NOMO-1 treated with dmso at 0.1 percent for 144 hours (cell line): ENCODE measurements around the gene ZNF207.
"Not testable (repeated sequence)": the region's sequence is repeated elsewhere in the genome, so short reads cannot be mapped to it uniquely, and the experiment has no call there.

ENCODE experiments used
- DNase-seq: peaks from one replicate; lab custom pipeline; 2025; ENCODE audit not compliant: unreplicated experiment; lab: John Stamatoyannopoulos, UW

The ZNF207 gene

DNA sequence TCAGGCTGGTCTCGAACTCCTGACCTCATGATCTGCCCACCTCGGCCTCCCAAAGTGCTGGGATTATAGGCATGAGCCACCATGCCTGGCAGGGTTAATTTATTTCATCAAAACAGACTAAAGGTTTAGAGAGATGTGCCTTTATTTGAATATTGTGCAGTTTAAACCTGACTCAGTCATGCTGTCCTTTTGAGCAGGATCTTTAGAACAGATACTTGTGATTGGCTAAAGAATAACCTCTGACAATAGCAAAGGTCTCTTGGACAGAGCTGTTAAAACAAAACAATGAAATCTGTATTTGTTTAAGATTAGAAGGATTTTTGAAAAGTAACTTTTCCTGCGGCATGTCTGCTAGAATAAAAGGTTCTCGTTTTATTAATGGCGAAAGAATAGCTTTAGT, 36.0 kb downstream of the ZNF207 start:
- DNase-seq = no peak

DNA sequence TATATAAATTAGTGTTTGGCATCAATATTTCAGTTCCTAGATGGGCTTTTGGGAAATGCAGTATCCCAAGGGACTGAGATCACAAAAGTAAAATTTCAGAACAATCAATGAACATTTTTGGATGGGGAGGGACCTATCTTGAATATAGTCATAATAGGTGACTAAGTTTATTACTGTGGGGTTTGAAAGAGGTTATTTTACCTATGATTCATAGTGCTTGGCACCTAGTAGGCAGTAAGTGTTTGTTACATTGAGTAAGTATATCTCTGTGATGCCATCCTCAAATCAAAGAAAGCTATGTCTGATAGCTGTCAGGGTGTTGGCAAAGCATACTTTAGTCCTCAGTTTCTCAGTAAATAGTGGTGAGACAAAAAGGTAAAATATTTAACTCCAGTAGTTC, 36.9 kb downstream of the ZNF207 start:
- no peak for DNase-seq

DNA sequence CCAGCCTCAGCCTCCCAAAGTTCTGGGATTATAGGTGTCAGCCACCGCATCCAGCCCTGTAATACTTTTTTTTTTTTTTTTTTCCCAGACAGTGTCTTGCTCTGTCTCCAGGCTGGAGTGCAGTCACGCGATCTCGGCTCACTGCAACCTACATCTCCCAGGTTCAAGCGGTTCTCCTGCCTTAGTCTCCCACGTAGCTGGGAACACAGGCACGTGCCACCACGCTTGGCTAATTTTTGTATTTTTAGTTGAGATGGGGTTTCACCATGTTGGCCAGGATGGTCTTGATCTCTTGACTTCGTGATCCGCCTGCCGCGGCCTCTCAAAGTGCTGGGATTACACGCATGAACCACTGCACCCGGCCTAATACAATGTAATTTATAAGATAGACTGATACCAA, 38.2 kb downstream of the ZNF207 start:
- DNase-seq = not testable (repeated sequence)

DNA sequence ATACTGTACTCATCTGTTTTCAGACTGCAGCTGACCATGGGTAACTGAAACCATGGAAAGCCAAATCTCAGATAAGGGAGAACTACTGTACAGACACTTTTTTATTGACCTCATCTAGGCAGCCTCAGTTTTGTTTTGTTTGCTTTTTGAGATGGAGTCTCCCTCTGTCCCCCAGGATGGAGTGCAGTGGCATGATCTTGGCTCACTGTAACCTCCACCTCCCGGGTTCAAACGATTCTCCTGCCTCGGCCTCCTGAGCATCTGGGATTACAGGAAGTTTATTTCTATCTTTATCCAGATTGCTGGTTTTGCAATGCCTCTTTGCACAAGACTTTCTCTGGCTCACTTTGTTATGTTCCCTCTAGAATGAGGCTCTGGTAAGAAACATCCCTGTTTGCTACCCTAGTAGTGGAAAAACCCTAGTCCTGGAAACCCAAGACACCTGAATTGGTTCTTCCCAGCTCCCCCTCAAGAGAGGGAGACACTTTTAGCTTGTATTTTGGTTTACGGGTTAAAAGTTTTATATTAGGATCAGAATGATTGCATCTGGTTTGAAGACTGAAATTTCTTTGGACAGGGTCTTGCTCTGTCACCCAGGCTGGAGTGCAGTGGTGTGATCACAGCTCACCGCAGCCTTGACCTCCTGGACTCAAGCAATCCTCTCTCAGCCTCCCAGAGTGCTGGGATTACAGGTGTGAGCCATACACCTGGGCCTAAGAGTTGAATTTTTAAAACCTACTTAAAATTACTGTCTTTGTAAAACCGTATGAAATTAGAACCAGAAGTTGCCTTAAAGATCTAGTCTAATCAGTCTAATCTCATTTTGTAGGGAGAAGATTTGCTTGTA, 38.9 kb downstream of the ZNF207 start:
- no peak for DNase-seq

DNA sequence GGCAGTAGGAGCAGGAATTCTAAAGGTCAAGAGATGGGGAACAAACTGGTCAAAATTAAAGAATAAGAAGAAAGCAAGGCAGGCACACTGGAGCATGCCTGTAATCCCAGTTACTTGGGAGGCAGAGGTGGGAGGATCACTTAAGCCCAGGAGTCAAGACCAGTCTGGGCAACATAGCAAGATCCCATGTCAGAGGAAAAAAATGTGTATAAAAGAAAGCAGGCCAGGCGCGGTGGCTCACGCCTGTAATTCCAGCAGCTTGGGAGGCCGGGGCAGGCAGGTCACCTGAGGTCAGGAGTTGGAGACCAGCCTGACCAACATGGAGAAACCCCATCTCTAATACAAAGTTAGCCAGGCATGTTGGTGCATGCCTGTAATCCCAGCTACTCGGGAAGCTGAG, 43.9 kb downstream of the ZNF207 start:
- no peak for DNase-seq

DNA sequence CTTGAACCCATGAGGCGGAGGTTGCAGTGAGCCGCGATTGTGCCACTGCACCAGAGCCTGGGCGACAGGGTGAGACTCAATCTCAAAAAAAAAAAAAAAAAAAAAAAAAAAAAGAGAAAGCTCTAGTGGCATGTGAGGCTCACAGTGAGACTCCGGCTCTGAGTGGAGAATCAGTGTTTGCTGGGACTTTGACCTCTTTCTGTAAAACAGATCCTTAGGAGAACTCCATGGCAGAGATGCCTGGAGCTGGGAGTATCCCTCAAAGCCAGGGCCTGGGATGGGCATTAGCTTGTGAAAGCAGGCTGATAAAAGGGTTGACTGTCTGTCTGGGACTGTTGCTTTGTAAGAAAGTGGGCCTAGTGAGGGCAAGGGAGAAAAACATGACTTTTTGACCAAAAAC, 46.4 kb downstream of the ZNF207 start:
- no peak for DNase-seq

DNA sequence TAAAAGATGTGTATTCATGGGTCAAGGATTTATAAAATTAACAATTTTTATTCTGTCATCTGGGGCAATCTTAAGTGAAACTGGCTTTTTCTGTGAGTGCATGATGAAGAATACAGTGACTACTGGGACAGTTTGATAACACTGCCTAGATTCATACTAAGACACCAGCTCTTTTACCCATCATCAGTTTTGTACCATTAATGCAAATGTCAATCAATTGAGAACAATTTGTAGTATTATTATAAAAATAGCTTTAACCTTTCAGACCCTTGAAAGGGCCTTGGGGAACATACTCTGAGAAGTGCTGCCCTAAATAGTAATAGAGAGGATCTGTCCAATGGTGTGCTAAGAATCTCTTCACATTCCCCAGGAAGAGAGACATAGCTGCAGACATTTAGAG, 49.0 kb downstream of the ZNF207 start:
- no peak for DNase-seq

DNA sequence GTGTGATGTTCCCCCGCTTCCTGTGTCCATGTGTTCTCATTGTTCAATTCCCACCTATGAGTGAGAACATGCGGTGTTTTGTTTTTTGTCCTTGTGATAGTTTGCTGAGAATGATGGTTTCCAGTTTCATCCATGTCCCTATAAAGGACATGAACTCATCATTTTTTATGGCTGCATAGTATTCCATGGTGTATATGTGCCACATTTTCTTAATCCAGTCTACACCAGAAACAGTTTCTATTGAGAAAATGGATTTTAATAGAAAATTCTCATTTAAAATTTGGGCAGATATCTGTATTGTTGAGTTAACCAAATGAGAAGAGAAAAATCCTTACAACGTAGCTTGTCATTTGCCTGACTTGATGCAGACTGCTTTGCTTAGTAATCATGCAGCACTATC, 60.1 kb downstream of the ZNF207 start:
- not testable (repeated sequence) for DNase-seq

DNA sequence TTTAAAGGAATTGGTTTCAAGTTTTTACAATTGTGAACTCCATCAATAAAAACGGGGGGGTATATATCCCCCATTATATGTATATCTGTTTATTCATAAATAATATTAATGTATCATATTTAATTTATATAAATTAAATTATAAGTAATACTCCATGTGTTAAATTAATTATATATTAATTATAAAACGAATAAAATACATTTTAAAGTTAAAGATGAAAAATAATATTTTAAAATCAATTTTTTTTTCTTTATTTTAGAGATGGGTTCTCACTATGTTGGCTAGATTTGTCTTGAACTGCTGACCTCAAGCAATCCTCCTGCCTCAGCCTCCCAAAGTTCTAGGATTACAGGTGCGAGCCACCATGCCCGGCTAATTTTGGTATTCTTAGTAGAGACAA, 76.9 kb downstream of the ZNF207 start:
- no peak for DNase-seq

DNA sequence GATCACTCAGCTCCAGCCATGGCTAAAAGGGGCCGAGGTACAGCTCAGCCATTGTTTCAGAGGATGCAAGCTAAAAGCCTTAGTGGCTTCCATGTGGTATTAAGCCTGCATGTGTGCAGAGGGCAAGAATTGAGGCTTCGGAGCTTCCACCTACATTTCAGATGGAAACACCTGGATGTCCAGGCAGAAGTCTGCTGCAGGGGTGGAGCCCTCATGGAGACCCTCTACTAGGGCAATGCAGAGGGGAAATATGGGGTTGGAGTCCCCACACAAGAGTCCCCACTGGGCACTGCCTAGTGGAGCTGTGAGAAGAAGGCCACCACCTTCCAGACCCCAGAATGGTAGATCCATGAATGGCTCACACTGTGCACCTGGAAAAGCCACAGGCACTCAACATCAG, 79.6 kb downstream of the ZNF207 start:
- no peak for DNase-seq
